Measurements from ENCODE around the gene GHRH.

GHRH gene

GRCh38 chr20:37260923-37261322 lies 691 bp downstream of the GHRH start:
- FAIRE-seq, result no peak

- no peak for FAIRE-seq
Measured at GRCh38 chr20:37259865-37260264, 1.7 kb downstream of the GHRH start.

- no peak for FAIRE-seq
Measured at GRCh38 chr20:37259031-37259430, 2.6 kb downstream of the GHRH start.

- FAIRE-seq, result no peak
Measured at GRCh38 chr20:37257988-37258387, 3.6 kb downstream of the GHRH start.

GRCh38 chr20:37257530-37257929 lies 4.1 kb downstream of the GHRH start:
- no peak for FAIRE-seq

- no peak for FAIRE-seq
Measured at GRCh38 chr20:37256286-37256685, 5.3 kb downstream of the GHRH start.

GRCh38 chr20:37254114-37254878 lies 7.3 kb downstream of the GHRH start:
- no peak for FAIRE-seq

GRCh38 chr20:37253087-37253486 lies 8.5 kb downstream of the GHRH start:
- no peak for FAIRE-seq

- no peak for FAIRE-seq
Measured at GRCh38 chr20:37251825-37252477, 9.7 kb downstream of the GHRH start.

GRCh38 chr20:37249304-37249703 lies 12.3 kb downstream of the GHRH start:
- FAIRE-seq, result no peak

GRCh38 chr20:37247547-37247946 lies 14.1 kb downstream of the GHRH start:
- FAIRE-seq, result no peak

- peak; percentile 57 for FAIRE-seq
Measured at GRCh38 chr20:37246736-37247135, 14.9 kb downstream of the GHRH start.

GRCh38 chr20:37245216-37246150 lies 16.1 kb downstream of the GHRH start:
- no peak for FAIRE-seq

GRCh38 chr20:37244572-37244957 lies 17.0 kb downstream of the GHRH start:
- FAIRE-seq, result no peak

- no peak for FAIRE-seq
Measured at GRCh38 chr20:37243937-37244571, 17.6 kb downstream of the GHRH start.

- FAIRE-seq, result no peak
Measured at GRCh38 chr20:37243076-37243936, 18.3 kb downstream of the GHRH start.

- FAIRE-seq, result no peak
Measured at GRCh38 chr20:37242503-37242902, 19.1 kb downstream of the GHRH start.

GRCh38 chr20:37240337-37241067 lies 21.1 kb downstream of the GHRH start:
- FAIRE-seq, result no peak

GRCh38 chr20:37238935-37239451 lies 22.6 kb downstream of the GHRH start:
- no peak for FAIRE-seq

- FAIRE-seq, result no peak
Measured at GRCh38 chr20:37238426-37238825, 23.2 kb downstream of the GHRH start.

GRCh38 chr20:37237656-37238055 lies 24.0 kb downstream of the GHRH start:
- no peak for FAIRE-seq
